Natural killer cell (primary cell): ENCODE measurements around the gene RAD9A. TPM values are rescaled to one million over a fixed set of nuclear protein-coding genes. Genes with fewer than 3 reads are reported as not detected.
A peak's percentile ranks its signal among the peaks of the same experiment; 100 is the strongest.

Source experiments
- ATAC-seq, 3 donors: fragments of 150-1000 bp in 2 of 3; fragments of 200-7000 bp in 1 of 3; cut with Tn5 transposase; 1 replicate in 1 of 3; 2 replicates in 2 of 3; pipeline ENCODE4 v1.10.0; 2021; ENCODE audit warnings: mild to moderate bottlenecking in 2 of 3, moderate library complexity in 2 of 3
- DNase-seq, 2 donors: peaks; one replicate each; pipeline versions ENCODE4 v3.0.0 to v3.0.0-alpha.2; 2013 to 2021; ENCODE audit warnings: mixed read lengths in 1 of 2
- H3K27ac ChIP-seq: one replicate; pipeline ENCODE4 v1.5.1; 2013; ENCODE audit warnings: mild to moderate bottlenecking, low read length
- H3K27me3 ChIP-seq: one replicate; pipeline ENCODE4 v1.6.1; 2013; ENCODE audit warnings: low read length; ENCODE audit not compliant: control insufficient read depth, insufficient read depth
- H3K36me3 ChIP-seq: one replicate; pipeline ENCODE4 v1.6.1; 2013; ENCODE audit warnings: low read length; ENCODE audit not compliant: control insufficient read depth, insufficient read depth
- H3K4me1 ChIP-seq: one replicate; pipeline ENCODE4 v1.6.1; 2013; ENCODE audit warnings: low read length; ENCODE audit not compliant: control insufficient read depth, insufficient read depth
- H3K4me3 ChIP-seq: one replicate; pipeline ENCODE4 v1.5.1; 2013; ENCODE audit warnings: low read length
- H3K9me3 ChIP-seq: one replicate; pipeline ENCODE4 v1.6.1; 2013; ENCODE audit warnings: low read length; ENCODE audit not compliant: control insufficient read depth, insufficient read depth
- H3K27ac Mint-ChIP-seq, 2 donors: one replicate each; pipeline ENCODE4 v1.8.0; 2022; ENCODE audit warnings: mild to moderate bottlenecking in 2 of 2, mixed read lengths in 2 of 2, moderate library complexity in 1 of 2
- H3K27me3 Mint-ChIP-seq, 2 donors: one replicate each; pipeline ENCODE4 v1.8.0; 2022; ENCODE audit warnings: low read depth in 2 of 2, mixed read lengths in 2 of 2
- H3K36me3 Mint-ChIP-seq: one replicate; pipeline ENCODE4 v1.8.0; 2022; ENCODE audit warnings: mixed read lengths
- H3K4me1 Mint-ChIP-seq, 2 donors: one replicate each; pipeline ENCODE4 v1.8.0; 2022; ENCODE audit warnings: mixed read lengths in 2 of 2
- H3K4me3 Mint-ChIP-seq: one replicate; pipeline ENCODE4 v1.8.0; 2022; ENCODE audit warnings: mild to moderate bottlenecking, moderate library complexity, mixed read lengths
- H3K9me3 Mint-ChIP-seq, 2 donors: one replicate each; pipeline ENCODE4 v1.8.0; 2022; ENCODE audit warnings: mixed read lengths in 2 of 2
- WGBS: methylation state at CpG from one replicate; pipeline ENCODE4 v1.1.7; 2013; ENCODE audit warnings: missing lambda C conversion rate; ENCODE audit not compliant: insufficient coverage; 5-methylcytosine and 5-hydroxymethylcytosine counted together
- intact Hi-C: fragments of 100-400 bp; cut with micrococcal nuclease; formaldehyde crosslinking; loops from one replicate; pipeline ENCODE4 v1.14.2; 2022
- total RNA-seq, 4 donors: library from RNA; stranded (reverse); fragments of 120-200 nt in 1 of 4; gene quantifications; one replicate each; pipeline versions ENCODE4 v1.2.3 to v1.2.4, GENCODE V29; 2013 to 2022
- TF ChIP-seq, protein P1 (sequence below): fragments of 200-600 bp; IDR thresholded peaks from one replicate; pipeline ENCODE4 v1.8.0; 2022; ENCODE audit warnings: antibody characterized with exemption

Gene RAD9A
- total RNA-seq, 3 donors from 2014 or later (not counting 1 experiment from before 2014, with no cell fraction given): 30.2 to 47.1 (median 37.3) TPM

GRCh38 chr11:67410984-67411784 lies 19.4 kb downstream of the RAD9A start:
- Histone ChIP-seq H3K4me3 (no peak overlapping the region), H3K4me1 (peaks cover 96% of the 10 kb centered on the region), H3K36me3 (peaks cover 17% of the 10 kb centered on the region), H3K9me3 (no peaks in the 10 kb centered on the region), H3K27ac (peak overlapping the region; percentile 63), H3K27me3 (no peaks in the 10 kb centered on the region)
- peak overlapping the region; percentile 56 for H3K4me3 Mint-ChIP-seq
- DNase-seq: no peak
- H3K9me3 Mint-ChIP-seq: no peaks in the 10 kb centered on the region
- no peaks in the 10 kb centered on the region for H3K27me3 Mint-ChIP-seq
- TF ChIP-seq, protein P1, sequence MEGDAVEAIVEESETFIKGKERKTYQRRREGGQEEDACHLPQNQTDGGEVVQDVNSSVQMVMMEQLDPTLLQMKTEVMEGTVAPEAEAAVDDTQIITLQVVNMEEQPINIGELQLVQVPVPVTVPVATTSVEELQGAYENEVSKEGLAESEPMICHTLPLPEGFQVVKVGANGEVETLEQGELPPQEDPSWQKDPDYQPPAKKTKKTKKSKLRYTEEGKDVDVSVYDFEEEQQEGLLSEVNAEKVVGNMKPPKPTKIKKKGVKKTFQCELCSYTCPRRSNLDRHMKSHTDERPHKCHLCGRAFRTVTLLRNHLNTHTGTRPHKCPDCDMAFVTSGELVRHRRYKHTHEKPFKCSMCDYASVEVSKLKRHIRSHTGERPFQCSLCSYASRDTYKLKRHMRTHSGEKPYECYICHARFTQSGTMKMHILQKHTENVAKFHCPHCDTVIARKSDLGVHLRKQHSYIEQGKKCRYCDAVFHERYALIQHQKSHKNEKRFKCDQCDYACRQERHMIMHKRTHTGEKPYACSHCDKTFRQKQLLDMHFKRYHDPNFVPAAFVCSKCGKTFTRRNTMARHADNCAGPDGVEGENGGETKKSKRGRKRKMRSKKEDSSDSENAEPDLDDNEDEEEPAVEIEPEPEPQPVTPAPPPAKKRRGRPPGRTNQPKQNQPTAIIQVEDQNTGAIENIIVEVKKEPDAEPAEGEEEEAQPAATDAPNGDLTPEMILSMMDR: no peak
- 91% methylated on average over 17 of the region's 17 CpGs for WGBS
- no peaks in the 10 kb centered on the region for H3K36me3 Mint-ChIP-seq
- peaks cover 50 to 84% of the 10 kb centered on the region in 2 donors for H3K4me1 Mint-ChIP-seq
- peak overlapping the region; percentile 86 to 96 for H3K27ac Mint-ChIP-seq
- no peak for ATAC-seq
- intact Hi-C loops: no loop called here

DNA sequence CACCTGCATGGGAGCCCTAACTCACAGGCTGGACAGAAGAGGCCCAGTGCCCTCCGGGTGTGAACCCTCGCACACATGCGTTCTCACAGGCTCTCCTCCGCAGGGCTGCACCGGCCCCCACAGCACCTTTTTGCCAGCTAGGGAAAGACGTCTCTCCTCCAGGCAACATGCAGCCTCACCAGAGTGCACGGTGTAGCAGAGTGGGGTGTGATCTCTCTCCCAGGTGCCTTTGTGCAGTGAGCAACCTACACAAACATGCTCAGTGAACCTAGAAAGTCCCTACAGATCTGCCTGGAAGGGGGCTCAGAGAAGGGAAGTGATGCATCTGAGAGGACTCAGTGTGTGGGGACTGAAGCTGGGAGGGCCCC lies 20.0 kb downstream of the RAD9A start:
- H3K4me3 ChIP-seq: no peak overlapping the region
- peaks cover 96% of the 10 kb centered on the region for H3K4me1 ChIP-seq
- H3K36me3 ChIP-seq: peaks cover 14% of the 10 kb centered on the region
- peaks cover 51 to 85% of the 10 kb centered on the region in 2 donors for H3K4me1 Mint-ChIP-seq
- H3K36me3 Mint-ChIP-seq: no peaks in the 10 kb centered on the region
- peak in 1 of 2 donors; percentile 57 for DNase-seq
- WGBS: 66% methylated on average over 7 of the region's 7 CpGs
- TF ChIP-seq, protein P1: no peak
- no peaks in the 10 kb centered on the region for H3K9me3 Mint-ChIP-seq
- no peak overlapping the region for H3K27ac Mint-ChIP-seq
- H3K4me3 Mint-ChIP-seq: peak overlapping the region; percentile 35
- intact Hi-C loops: no loop called here
- no peaks in the 10 kb centered on the region for H3K9me3 ChIP-seq
- no peak overlapping the region for H3K27ac ChIP-seq
- H3K27me3 Mint-ChIP-seq: no peaks in the 10 kb centered on the region
- H3K27me3 ChIP-seq: no peaks in the 10 kb centered on the region
- no peak for ATAC-seq

GRCh38 chr11:67412495-67413179 lies 20.9 kb downstream of the RAD9A start:
- 67% methylated on average over 9 of the region's 9 CpGs for WGBS
- TF ChIP-seq, protein P1: no peak
- no peaks in the 10 kb centered on the region for H3K9me3 ChIP-seq
- H3K4me3 Mint-ChIP-seq: no peak overlapping the region
- H3K36me3 ChIP-seq: peaks cover 7% of the 10 kb centered on the region
- no peaks in the 10 kb centered on the region for H3K9me3 Mint-ChIP-seq
- intact Hi-C loops: no loop called here
- H3K27ac Mint-ChIP-seq: peak overlapping the region; percentile 72 to 84
- H3K36me3 Mint-ChIP-seq: no peaks in the 10 kb centered on the region
- peaks cover 45 to 85% of the 10 kb centered on the region in 2 donors for H3K4me1 Mint-ChIP-seq
- no peak for DNase-seq
- H3K4me1 ChIP-seq: peaks cover 96% of the 10 kb centered on the region
- no peak for ATAC-seq
- no peaks in the 10 kb centered on the region for H3K27me3 Mint-ChIP-seq
- no peaks in the 10 kb centered on the region for H3K27me3 ChIP-seq
- H3K4me3 ChIP-seq: no peak overlapping the region
- no peak overlapping the region for H3K27ac ChIP-seq
